H1 (cell line): ENCODE results near the gene WDR45B. TPM values are rescaled to one million over a fixed set of nuclear protein-coding genes. Genes with fewer than 3 reads are reported as not detected.

Experiments used
- CTCF ChIA-PET: fragments of 300-600 bp; sonication (Branson Sonifier 250); formaldehyde crosslinking; loops from one replicate; lab custom pipeline; 2021; ENCODE audit not compliant: partially characterized antibody; lab: Charles Lee
- POLR2A ChIA-PET: fragments of 300-600 bp; sonication (Branson Sonifier 250); formaldehyde crosslinking; loops from one replicate; lab custom pipeline; 2021; ENCODE audit warnings: inconsistent platforms; ENCODE audit not compliant: partially characterized antibody; lab: Charles Lee
- DNase-seq, 2 experiments: peaks; one replicate each; pipeline versions ENCODE4 v3.0.0 to v3.0.0-alpha.2; 2010 to 2022; ENCODE audit warnings: low spot score in 2 of 2, low read depth in 1 of 2, mixed read lengths in 1 of 2
- FAIRE-seq: peaks from 2 replicates; lab custom pipeline; 2011; peaks lifted over from hg19 to GRCh38; lab: Jason Lieb, UNC
- H2AFZ ChIP-seq: 2 replicates; pipeline ENCODE4 v1.8.1; 2012; ENCODE audit warnings: low read length, inconsistent platforms
- H2AK5ac ChIP-seq: 2 replicates; pipeline ENCODE4 v1.6.1; 2013; ENCODE audit warnings: low read depth, low read length
- H2BK120ac ChIP-seq: replicated peaks from 2 replicates; pipeline ENCODE3; 2013; ENCODE audit warnings: low read depth, low read length, inconsistent platforms
- H2BK12ac ChIP-seq: 2 replicates; pipeline ENCODE4 v1.6.1; 2013; ENCODE audit warnings: low read depth, low read length
- H2BK15ac ChIP-seq: 2 replicates; pipeline ENCODE4 v1.6.1; 2013; ENCODE audit warnings: low read length
- H2BK20ac ChIP-seq: 2 replicates; pipeline ENCODE4 v1.6.1; 2013; ENCODE audit warnings: low read length
- H2BK5ac ChIP-seq: 2 replicates; pipeline ENCODE4 v1.6.1; 2013; ENCODE audit warnings: low read depth, low read length
- H3K14ac ChIP-seq: 2 replicates; pipeline ENCODE4 v1.6.1; 2013; ENCODE audit warnings: inconsistent platforms; ENCODE audit not compliant: insufficient read length
- H3K18ac ChIP-seq: 2 replicates; pipeline ENCODE4 v1.6.1; 2013; ENCODE audit warnings: low read length; ENCODE audit errors: extremely low read depth
- H3K23ac ChIP-seq: 2 replicates; pipeline ENCODE4 v1.6.1; 2013; ENCODE audit warnings: inconsistent platforms; ENCODE audit not compliant: insufficient read length
- H3K23me2 ChIP-seq: 2 replicates; pipeline ENCODE4 v1.6.1; 2013; ENCODE audit warnings: low read depth, low read length
- H3K27ac ChIP-seq: 2 replicates; pipeline ENCODE4 v1.6.1; 2011; ENCODE audit warnings: low read depth, low read length, inconsistent platforms
- H3K27me3 ChIP-seq, 4 experiments: replicated peaks in 1 of 4; 1 replicate in 1 of 4; 2 replicates in 3 of 4; pipeline versions ENCODE4 v1.6.1 to v1.8.1; 2011 to 2013; ENCODE audit warnings: low read length in 3 of 4, mild to moderate bottlenecking in 3 of 4, inconsistent platforms in 2 of 4, mixed read lengths in 2 of 4, moderate library complexity in 1 of 4; ENCODE audit not compliant: control insufficient read depth in 3 of 4, insufficient read depth in 3 of 4; ENCODE audit errors: extremely low read depth in 1 of 4
- H3K36me3 ChIP-seq, 4 experiments: 2 replicates each; pipeline versions ENCODE4 v1.6.1 to v1.8.1; 2011 to 2013; ENCODE audit warnings: mild to moderate bottlenecking in 4 of 4, low read length in 3 of 4, moderate library complexity in 2 of 4, control low read depth in 1 of 4, inconsistent platforms in 1 of 4; ENCODE audit not compliant: insufficient read depth in 4 of 4, control insufficient read depth in 2 of 4
- H3K4ac ChIP-seq: replicated peaks from 2 replicates; pipeline ENCODE3; 2013; ENCODE audit warnings: low read length, low read depth, mixed read lengths, inconsistent platforms; ENCODE audit not compliant: insufficient read length
- H3K4me1 ChIP-seq, 4 experiments: replicated peaks in 1 of 4; 1 replicate in 1 of 4; 2 replicates in 3 of 4; pipeline versions ENCODE4 v1.6.1 to v1.8.1; 2011 to 2013; ENCODE audit warnings: low read length in 3 of 4, inconsistent platforms in 2 of 4, mixed read lengths in 1 of 4; ENCODE audit not compliant: insufficient read depth in 4 of 4, control insufficient read depth in 3 of 4
- H3K4me2 ChIP-seq, 2 experiments: 2 replicates each; pipeline versions ENCODE4 v1.6.1 to v1.8.1; 2011 to 2013; ENCODE audit warnings: low read depth in 2 of 2, low read length in 2 of 2, control low read depth in 1 of 2, inconsistent platforms in 1 of 2, mild to moderate bottlenecking in 1 of 2; ENCODE audit not compliant: insufficient read depth in 1 of 2
- H3K4me3 ChIP-seq, 4 experiments: fragments of 200-600, 300-600 bp in 1 of 4; sonication (generic), shearing (Covaris generic), sonication (Bioruptor Twin) in 1 of 4; 2 replicates each; pipeline versions ENCODE4 v1.5.1 to v1.8.1; 2011 to 2016; ENCODE audit warnings: low read length in 4 of 4, low read depth in 3 of 4, control low read depth in 2 of 4, inconsistent platforms in 2 of 4, mild to moderate bottlenecking in 2 of 4, mixed read lengths in 1 of 4, moderate library complexity in 1 of 4; ENCODE audit not compliant: insufficient read depth in 2 of 4; ENCODE audit errors: extremely low read depth in 1 of 4
- H3K56ac ChIP-seq: replicated peaks from 2 replicates; pipeline ENCODE3; 2013; ENCODE audit warnings: low read depth, mild to moderate bottlenecking, mixed read lengths, low read length, inconsistent platforms; ENCODE audit not compliant: insufficient read length
- H3K79me1 ChIP-seq: 2 replicates; pipeline ENCODE4 v1.6.1; 2013; ENCODE audit warnings: low read depth, low read length, control low read depth
- H3K79me2 ChIP-seq, 2 experiments: 2 replicates each; pipeline versions ENCODE4 v1.6.1 to v1.8.1; 2012 to 2013; ENCODE audit warnings: low read length in 2 of 2, mild to moderate bottlenecking in 2 of 2, inconsistent platforms in 1 of 2; ENCODE audit not compliant: insufficient read depth in 2 of 2, control insufficient read depth in 1 of 2
- H3K9ac ChIP-seq, 4 experiments: replicated peaks in 1 of 4; 1 replicate in 1 of 4; 2 replicates in 3 of 4; pipeline versions ENCODE4 v1.6.1 to v1.8.1; 2011 to 2013; ENCODE audit warnings: low read depth in 3 of 4, low read length in 3 of 4, control low read depth in 2 of 4, mild to moderate bottlenecking in 2 of 4, moderate library complexity in 2 of 4, inconsistent platforms in 1 of 4; ENCODE audit errors: extremely low read depth in 1 of 4
- H3K9me3 ChIP-seq, 2 experiments: 2 replicates each; pipeline versions ENCODE4 v1.6.1 to v1.8.1; 2012 to 2013; ENCODE audit warnings: mild to moderate bottlenecking in 2 of 2, moderate library complexity in 2 of 2, control low read depth in 1 of 2, inconsistent platforms in 1 of 2, low read depth in 1 of 2, low read length in 1 of 2, mixed read lengths in 1 of 2; ENCODE audit not compliant: insufficient read depth in 2 of 2
- H4K20me1 ChIP-seq, 2 experiments: replicated peaks in 1 of 2; 2 replicates each; pipeline versions ENCODE3 to v1.8.1; 2011 to 2013; ENCODE audit warnings: inconsistent platforms in 2 of 2, low read length in 2 of 2, mild to moderate bottlenecking in 1 of 2; ENCODE audit not compliant: insufficient read depth in 2 of 2, control insufficient read depth in 1 of 2
- H4K5ac ChIP-seq: 2 replicates; pipeline ENCODE4 v1.6.1; 2013; ENCODE audit warnings: low read length, low read depth, mixed read lengths, inconsistent platforms; ENCODE audit not compliant: insufficient read length
- H4K8ac ChIP-seq: 2 replicates; pipeline ENCODE4 v1.8.0; 2013; ENCODE audit warnings: mild to moderate bottlenecking, moderate library complexity, low read length, inconsistent platforms; ENCODE audit not compliant: insufficient read depth; ENCODE audit errors: extremely low read depth
- H4K91ac ChIP-seq: replicated peaks from 2 replicates; pipeline ENCODE3; 2013; ENCODE audit warnings: low read length, mixed read lengths, inconsistent platforms; ENCODE audit not compliant: insufficient read length
- BACH1 ChIP-seq: IDR thresholded peaks from 2 replicates; pipeline ENCODE4 v1.6.1; 2012; ENCODE audit warnings: low read length, improper control_type of control experiment
- CEBPB ChIP-seq: IDR thresholded peaks from 2 replicates; pipeline ENCODE4 v1.6.1; 2012; ENCODE audit warnings: low read depth, low read length
- JUN ChIP-seq: IDR thresholded peaks from 2 replicates; pipeline ENCODE4 v1.6.1; 2011; ENCODE audit warnings: low read depth, mild to moderate bottlenecking, improper control_type of control experiment, low read length
- KDM4A ChIP-seq: IDR thresholded peaks from one replicate; pipeline ENCODE4 v1.7.1; 2012; ENCODE audit warnings: low read depth, mild to moderate bottlenecking, moderate library complexity, low read length, inconsistent platforms; ENCODE audit not compliant: severe bottlenecking
- KDM5A ChIP-seq: fragments of 200-600 bp; IDR thresholded peaks from 2 replicates; pipeline ENCODE4 v1.7.1; 2012; ENCODE audit warnings: mild to moderate bottlenecking, low read length, inconsistent platforms, mixed read lengths
- MAFK ChIP-seq: IDR thresholded peaks from 2 replicates; pipeline ENCODE4 v1.6.1; 2012; ENCODE audit warnings: low read depth, mild to moderate bottlenecking, improper control_type of control experiment, low read length
- POU5F1 ChIP-seq: IDR thresholded peaks from 2 replicates; pipeline ENCODE4 v1.6.1; 2011; ENCODE audit warnings: low read depth, mild to moderate bottlenecking, low read length, moderate library complexity
- RXRA ChIP-seq: IDR thresholded peaks from 2 replicates; pipeline ENCODE4 v1.6.1; 2011; ENCODE audit warnings: low read depth, mild to moderate bottlenecking, low read length, moderate library complexity; ENCODE audit not compliant: insufficient read depth
- SP4 ChIP-seq: IDR thresholded peaks from 2 replicates; pipeline ENCODE4 v1.6.1; 2012; ENCODE audit warnings: low read length, inconsistent platforms
- SUZ12 ChIP-seq: fragments of 200-600 bp; sonication (generic); IDR thresholded peaks from 2 replicates; pipeline ENCODE4 v1.6.1; 2012; ENCODE audit warnings: mild to moderate bottlenecking, inconsistent platforms, low read length, moderate library complexity, mixed read lengths
- ZNF274 ChIP-seq: IDR thresholded peaks from 2 replicates; pipeline ENCODE4 v1.7.0; 2012; ENCODE audit warnings: low read length, borderline replicate concordance; ENCODE audit errors: extremely low read depth
- WGBS, 2 experiments: shearing (Covaris generic) in 1 of 2; methylation state at CpG; one replicate each; pipeline versions ENCODE4 v1.1.6 to v1.1.7; 2013 to 2015; ENCODE audit warnings: low lambda C conversion rate in 2 of 2, mixed read lengths in 2 of 2, inconsistent platforms in 1 of 2, low coverage in 1 of 2, missing lambda C conversion rate in 1 of 2; ENCODE audit not compliant: insufficient replicate concordance in 2 of 2, insufficient coverage in 1 of 2, insufficient read length in 1 of 2; ENCODE audit errors: extremely low coverage in 1 of 2, missing lambda C conversion rate in 1 of 2; 5-methylcytosine and 5-hydroxymethylcytosine counted together
- polyA plus RNA-seq, 7 experiments: library from polyadenylated mRNA; depleted of rRNA in 3 of 7; stranded (reverse) in 5 of 7; unstranded in 2 of 7; fragments of >200 nt in 5 of 7; fragments of 200-250 nt in 2 of 7; gene quantifications; 1 replicate in 5 of 7; 2 replicates in 1 of 7; 4 replicates in 1 of 7; pipeline versions ENCODE4 v1.2.1 to v1.2.3, GENCODE V29; 2011 to 2013; ENCODE audit warnings: missing spikeins in 2 of 7, mixed read lengths in 2 of 7
- total RNA-seq: library from RNA; stranded (reverse); fragmentation: NEBNext Ultra II Directional; extraction: Animal tissue kit (Norgen Biotek cat#: 25700); gene quantifications from 2 replicates; pipeline ENCODE4 v1.2.1, GENCODE V29; 2021

WDR45B gene
- total and polyA plus RNA-seq, 2 of the 8 experiments (the other 6 are each of a cell fraction or from before 2014, with no cell fraction given): 82.0 to 100 TPM

DNA sequence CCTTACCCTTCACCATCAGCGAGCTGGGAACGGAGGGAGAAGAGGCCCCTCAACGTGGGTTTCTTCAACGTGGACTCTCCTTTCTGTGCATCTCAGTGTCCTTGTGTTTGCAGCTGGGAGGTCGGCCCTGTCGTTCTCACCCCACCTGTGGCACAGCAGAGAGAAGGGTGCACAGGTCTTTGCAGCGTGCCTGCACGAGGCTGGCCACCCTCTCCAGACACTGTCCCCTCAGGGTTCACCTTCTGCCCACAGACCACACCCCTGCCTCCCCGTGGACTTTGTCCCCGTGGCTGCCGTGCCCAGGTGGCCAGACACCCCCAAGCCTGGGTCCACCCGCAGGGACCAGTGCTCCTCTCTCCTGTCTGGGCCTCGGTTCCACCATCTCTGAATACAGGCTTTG lies 7.3 kb upstream of the WDR45B start:
- no peak overlapping the region for H4K8ac ChIP-seq
- H4K20me1 ChIP-seq: peaks cover 0 to 8% of the 10 kb centered on the region in 2 experiments
- H3K4ac ChIP-seq: no peak overlapping the region
- H3K9me3 ChIP-seq: peaks cover 0 to 4% of the 10 kb centered on the region in 2 experiments; a peak in 1 of 4 replicates
- ChIA-PET POLR2A (no interaction called here), CTCF (interaction anchor here (0.9 to 1.6 kb wide), 2 partner anchors 12 to 15 kb away, joined by 3 to 4 read pairs; no protein-coding TSS in a partner anchor)
- no peak overlapping the region for H3K9ac ChIP-seq
- no peak overlapping the region for H2BK120ac ChIP-seq
- no peak overlapping the region for H2BK15ac ChIP-seq
- H2BK5ac ChIP-seq: no peak overlapping the region
- H2BK12ac ChIP-seq: no peak overlapping the region
- DNase-seq (no peak), FAIRE-seq (no peak)
- H3K27ac ChIP-seq: no peak overlapping the region
- WGBS, 2 experiments: 88% methylated on average over 11 of the region's 13 CpGs; no CpG with 5 or more reads in 1 of the 2 experiments
- H4K91ac ChIP-seq: no peak overlapping the region
- no peak overlapping the region for H2AK5ac ChIP-seq
- no peaks in the 10 kb centered on the region for H3K27me3 ChIP-seq
- no peak overlapping the region for H3K56ac ChIP-seq
- H3K4me3 ChIP-seq: no peak overlapping the region
- no peak overlapping the region for H2AFZ ChIP-seq
- H3K79me2 ChIP-seq: no peaks in the 10 kb centered on the region
- no peaks in the 10 kb centered on the region for H3K79me1 ChIP-seq
- H3K14ac ChIP-seq: no peak overlapping the region
- no peak overlapping the region for H3K4me2 ChIP-seq
- no peaks in the 10 kb centered on the region; a peak in 1 of 8 replicates for H3K36me3 ChIP-seq
- H3K23me2 ChIP-seq: no peaks in the 10 kb centered on the region
- H4K5ac ChIP-seq: no peak overlapping the region
- H3K4me1 ChIP-seq: no peaks in the 10 kb centered on the region
- no peak overlapping the region for H3K23ac ChIP-seq
- no peak overlapping the region for H3K18ac ChIP-seq
- no peak overlapping the region for H2BK20ac ChIP-seq
- no peak for TF ChIP-seq RXRA
- TF ChIP-seq SP4: no peak
- no peak for TF ChIP-seq KDM4A
- TF ChIP-seq POU5F1: no peak
- no peak for TF ChIP-seq JUN
- no peak for TF ChIP-seq CEBPB
- TF ChIP-seq BACH1: no peak
- TF ChIP-seq SUZ12: no peak
- TF ChIP-seq ZNF274: no peak
- no peak for TF ChIP-seq KDM5A
- TF ChIP-seq MAFK: no peak
- TF ChIP-seq, all 59 proteins: peak for 0
